GM23338 (cell line): ENCODE measurements around the gene GLB1L3. TPM values are rescaled to one million over a fixed set of nuclear protein-coding genes. Genes with fewer than 3 reads are reported as not detected.

Experiments
- ATAC-seq: fragments of 200-7000 bp; cut with Tn5 transposase; 3 replicates; pipeline ENCODE4 v1.9.1; 2020
- DNase-seq: peaks from one replicate; pipeline ENCODE4 v3.0.0-alpha.2; 2015; ENCODE audit warnings: low spot score
- H2AFZ ChIP-seq: fragments of 200-600 bp; sonication (generic); 2 replicates; pipeline ENCODE4 v1.8.0; 2016; ENCODE audit warnings: antibody characterized with exemption, mild to moderate bottlenecking, moderate library complexity
- H3F3A ChIP-seq: fragments of 200-600 bp; sonication (generic); replicated peaks from 2 replicates; pipeline ENCODE4 v1.8.0; 2017; ENCODE audit warnings: antibody characterized with exemption, mixed run types, low read depth
- H3K27ac ChIP-seq: fragments of 200-600 bp; sonication (generic); 2 replicates; pipeline ENCODE4 v1.6.1; 2016; ENCODE audit warnings: low read depth
- H3K27me3 ChIP-seq: fragments of 200-600 bp; sonication (generic); 2 replicates; pipeline ENCODE4 v1.8.0; 2016; ENCODE audit warnings: mild to moderate bottlenecking, mixed run types, moderate library complexity; ENCODE audit not compliant: insufficient read depth
- H3K36me3 ChIP-seq: fragments of 200-600 bp; sonication (generic); 2 replicates; pipeline ENCODE4 v1.8.0; 2016; ENCODE audit warnings: mild to moderate bottlenecking; ENCODE audit not compliant: insufficient read depth
- H3K4me1 ChIP-seq: fragments of 200-600 bp; sonication (generic); 2 replicates; pipeline ENCODE4 v1.8.0; 2016; ENCODE audit warnings: mild to moderate bottlenecking, moderate library complexity; ENCODE audit not compliant: insufficient read depth
- H3K4me2 ChIP-seq: fragments of 200-600 bp; sonication (generic); 2 replicates; pipeline ENCODE4 v1.7.1; 2017; ENCODE audit warnings: mixed run types
- H3K4me3 ChIP-seq: fragments of 200-600 bp; sonication (generic); 2 replicates; pipeline ENCODE4 v1.6.1; 2016; ENCODE audit warnings: mixed run types
- H3K79me2 ChIP-seq: fragments of 200-600 bp; sonication (generic); replicated peaks from 2 replicates; pipeline ENCODE4 v1.8.0; 2017; ENCODE audit warnings: mild to moderate bottlenecking; ENCODE audit not compliant: insufficient read depth
- H3K9me2 ChIP-seq: fragments of 200-600 bp; sonication (generic); 2 replicates; pipeline ENCODE4 v1.8.0; 2017; ENCODE audit not compliant: insufficient read depth
- H4K20me1 ChIP-seq: fragments of 200-600 bp; sonication (generic); replicated peaks from 2 replicates; pipeline ENCODE4 v1.8.0; 2017; ENCODE audit warnings: mild to moderate bottlenecking; ENCODE audit not compliant: insufficient read depth
- H3K27ac Mint-ChIP-seq: 2 replicates; pipeline ENCODE4 v1.8.0; 2020; ENCODE audit warnings: inconsistent platforms, mild to moderate bottlenecking, moderate library complexity, mixed read lengths
- H3K27me3 Mint-ChIP-seq: 3 replicates; pipeline ENCODE4 v1.8.0; 2022; ENCODE audit warnings: low read depth, mild to moderate bottlenecking, moderate library complexity, mixed read lengths, inconsistent platforms; ENCODE audit not compliant: insufficient read depth, poor library complexity
- H3K36me3 Mint-ChIP-seq: 3 replicates; pipeline ENCODE4 v1.8.0; 2021; ENCODE audit warnings: low read depth, mild to moderate bottlenecking, inconsistent platforms, moderate library complexity, mixed read lengths
- H3K4me1 Mint-ChIP-seq: 3 replicates; pipeline ENCODE4 v1.8.0; 2020; ENCODE audit warnings: mild to moderate bottlenecking, inconsistent platforms, mixed read lengths
- H3K4me3 Mint-ChIP-seq: 3 replicates; pipeline ENCODE4 v1.8.0; 2021; ENCODE audit warnings: moderate library complexity, mild to moderate bottlenecking, inconsistent platforms, mixed read lengths
- H3K9me3 Mint-ChIP-seq: 3 replicates; pipeline ENCODE4 v1.8.0; 2020; ENCODE audit warnings: moderate library complexity, mild to moderate bottlenecking, inconsistent platforms, mixed read lengths
- CREB1 ChIP-seq: fragments of 250-450 bp; sonication (Bioruptor Pico); IDR thresholded peaks from 2 replicates; pipeline ENCODE4 v1.5.0; 2020; ENCODE audit warnings: low read depth, mild to moderate bottlenecking, moderate library complexity
- EZH2 ChIP-seq: fragments of 200-600 bp; sonication (generic); IDR thresholded peaks from one replicate; pipeline ENCODE4 v1.8.0; 2017; ENCODE audit warnings: antibody characterized with exemption, mild to moderate bottlenecking, low read depth; ENCODE audit not compliant: unreplicated experiment
- EZH2phosphoT487 ChIP-seq: fragments of 200-600 bp; sonication (generic); IDR thresholded peaks from one replicate; pipeline ENCODE4 v1.8.1; 2018; ENCODE audit warnings: antibody characterized with exemption; ENCODE audit not compliant: unreplicated experiment
- JUNB ChIP-seq: IDR thresholded peaks from one replicate; pipeline ENCODE4 v1.6.1; 2016; ENCODE audit warnings: antibody characterized with exemption; ENCODE audit not compliant: unreplicated experiment
- NANOG ChIP-seq: IDR thresholded peaks from 2 replicates; pipeline ENCODE4 v1.6.1; 2016; ENCODE audit warnings: antibody characterized with exemption, borderline replicate concordance
- POLR2AphosphoS5 ChIP-seq: IDR thresholded peaks from 2 replicates; pipeline ENCODE4 v1.6.1; 2016; ENCODE audit warnings: antibody characterized with exemption, low read depth
- STAT1 ChIP-seq: IDR thresholded peaks from one replicate; pipeline ENCODE4 v1.6.1; 2016; ENCODE audit warnings: antibody characterized with exemption; ENCODE audit not compliant: unreplicated experiment
- ZNF114 ChIP-seq: fragments of 250-450 bp; sonication (Bioruptor Pico); IDR thresholded peaks from 2 replicates; pipeline ENCODE4 v1.5.0; 2020; ENCODE audit warnings: mild to moderate bottlenecking, moderate library complexity
- ZNF331 ChIP-seq: fragments of 250-450 bp; sonication (Bioruptor Pico); IDR thresholded peaks from 2 replicates; pipeline ENCODE4 v1.5.0; 2020; ENCODE audit warnings: low read depth, mild to moderate bottlenecking, moderate library complexity
- polyA plus RNA-seq: library from polyadenylated mRNA; unstranded; fragments of >200 nt; fragmentation: Nextera tagmentation; extraction: Ambion mirVana; gene quantifications from 2 replicates; pipeline ENCODE4 v1.2.1, GENCODE V29; 2016
- total RNA-seq: library from RNA; depleted of rRNA; stranded (reverse); fragments of >200 nt; shearing (Covaris generic); gene quantifications from 2 replicates; pipeline ENCODE4 v1.2.3, GENCODE V29; 2014
- TF ChIP-seq, protein P1 (sequence below): IDR thresholded peaks from one replicate; pipeline ENCODE4 v1.6.1; 2018; ENCODE audit warnings: antibody characterized with exemption; ENCODE audit not compliant: unreplicated experiment
- TF ChIP-seq, protein P2 (sequence below), 2 experiments: fragments of 200-600 bp in 1 of 2; sonication (generic) in 1 of 2; conservative IDR thresholded peaks; 2 replicates each; pipeline versions ENCODE4 v1.5.1 to v1.6.1; 2016 to 2017; ENCODE audit warnings: antibody characterized with exemption in 2 of 2, low read depth in 2 of 2, mild to moderate bottlenecking in 2 of 2, moderate library complexity in 1 of 2
- TF ChIP-seq, protein P3 (sequence below): IDR thresholded peaks from 2 replicates; pipeline ENCODE4 v1.6.1; 2016; ENCODE audit warnings: antibody characterized with exemption

GLB1L3 gene
- total and polyA plus RNA-seq, 2 experiments from 2014 or later, result 28.8 to 33.1 TPM

DNA sequence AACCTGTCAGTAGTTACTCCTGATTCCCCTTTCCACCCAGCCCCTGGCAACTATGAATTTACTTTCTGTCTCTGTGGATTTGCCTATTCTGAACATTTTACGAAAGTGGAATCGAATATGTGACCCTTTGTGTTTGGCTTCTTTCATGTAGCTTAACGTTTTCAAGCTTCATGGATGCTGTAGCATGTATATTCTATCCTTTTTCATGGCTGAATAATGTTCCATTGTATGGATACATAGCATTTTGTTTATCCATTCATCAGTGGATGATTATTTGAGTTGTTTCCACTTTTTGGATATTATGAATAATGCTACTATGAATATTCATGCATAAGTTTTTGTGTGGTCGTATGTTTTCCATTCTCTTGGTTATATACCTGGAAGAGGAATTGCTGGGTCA, 46.4 kb downstream of the GLB1L3 start (continued):
- TF ChIP-seq, protein P1, sequence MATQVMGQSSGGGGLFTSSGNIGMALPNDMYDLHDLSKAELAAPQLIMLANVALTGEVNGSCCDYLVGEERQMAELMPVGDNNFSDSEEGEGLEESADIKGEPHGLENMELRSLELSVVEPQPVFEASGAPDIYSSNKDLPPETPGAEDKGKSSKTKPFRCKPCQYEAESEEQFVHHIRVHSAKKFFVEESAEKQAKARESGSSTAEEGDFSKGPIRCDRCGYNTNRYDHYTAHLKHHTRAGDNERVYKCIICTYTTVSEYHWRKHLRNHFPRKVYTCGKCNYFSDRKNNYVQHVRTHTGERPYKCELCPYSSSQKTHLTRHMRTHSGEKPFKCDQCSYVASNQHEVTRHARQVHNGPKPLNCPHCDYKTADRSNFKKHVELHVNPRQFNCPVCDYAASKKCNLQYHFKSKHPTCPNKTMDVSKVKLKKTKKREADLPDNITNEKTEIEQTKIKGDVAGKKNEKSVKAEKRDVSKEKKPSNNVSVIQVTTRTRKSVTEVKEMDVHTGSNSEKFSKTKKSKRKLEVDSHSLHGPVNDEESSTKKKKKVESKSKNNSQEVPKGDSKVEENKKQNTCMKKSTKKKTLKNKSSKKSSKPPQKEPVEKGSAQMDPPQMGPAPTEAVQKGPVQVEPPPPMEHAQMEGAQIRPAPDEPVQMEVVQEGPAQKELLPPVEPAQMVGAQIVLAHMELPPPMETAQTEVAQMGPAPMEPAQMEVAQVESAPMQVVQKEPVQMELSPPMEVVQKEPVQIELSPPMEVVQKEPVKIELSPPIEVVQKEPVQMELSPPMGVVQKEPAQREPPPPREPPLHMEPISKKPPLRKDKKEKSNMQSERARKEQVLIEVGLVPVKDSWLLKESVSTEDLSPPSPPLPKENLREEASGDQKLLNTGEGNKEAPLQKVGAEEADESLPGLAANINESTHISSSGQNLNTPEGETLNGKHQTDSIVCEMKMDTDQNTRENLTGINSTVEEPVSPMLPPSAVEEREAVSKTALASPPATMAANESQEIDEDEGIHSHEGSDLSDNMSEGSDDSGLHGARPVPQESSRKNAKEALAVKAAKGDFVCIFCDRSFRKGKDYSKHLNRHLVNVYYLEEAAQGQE, result no peak
- TF ChIP-seq EZH2 (no peak), JUNB (no peak), CREB1 (CRISPR knock-in tag) (no peak), ZNF114 (CRISPR knock-in tag) (no peak), STAT1 (no peak)
- TF ChIP-seq, protein P2, sequence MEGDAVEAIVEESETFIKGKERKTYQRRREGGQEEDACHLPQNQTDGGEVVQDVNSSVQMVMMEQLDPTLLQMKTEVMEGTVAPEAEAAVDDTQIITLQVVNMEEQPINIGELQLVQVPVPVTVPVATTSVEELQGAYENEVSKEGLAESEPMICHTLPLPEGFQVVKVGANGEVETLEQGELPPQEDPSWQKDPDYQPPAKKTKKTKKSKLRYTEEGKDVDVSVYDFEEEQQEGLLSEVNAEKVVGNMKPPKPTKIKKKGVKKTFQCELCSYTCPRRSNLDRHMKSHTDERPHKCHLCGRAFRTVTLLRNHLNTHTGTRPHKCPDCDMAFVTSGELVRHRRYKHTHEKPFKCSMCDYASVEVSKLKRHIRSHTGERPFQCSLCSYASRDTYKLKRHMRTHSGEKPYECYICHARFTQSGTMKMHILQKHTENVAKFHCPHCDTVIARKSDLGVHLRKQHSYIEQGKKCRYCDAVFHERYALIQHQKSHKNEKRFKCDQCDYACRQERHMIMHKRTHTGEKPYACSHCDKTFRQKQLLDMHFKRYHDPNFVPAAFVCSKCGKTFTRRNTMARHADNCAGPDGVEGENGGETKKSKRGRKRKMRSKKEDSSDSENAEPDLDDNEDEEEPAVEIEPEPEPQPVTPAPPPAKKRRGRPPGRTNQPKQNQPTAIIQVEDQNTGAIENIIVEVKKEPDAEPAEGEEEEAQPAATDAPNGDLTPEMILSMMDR (conservative IDR thresholded peaks at IDR 0.05; ENCODE audit: low read depth in 2 of 2), result no peak
- TF ChIP-seq, protein P3, sequence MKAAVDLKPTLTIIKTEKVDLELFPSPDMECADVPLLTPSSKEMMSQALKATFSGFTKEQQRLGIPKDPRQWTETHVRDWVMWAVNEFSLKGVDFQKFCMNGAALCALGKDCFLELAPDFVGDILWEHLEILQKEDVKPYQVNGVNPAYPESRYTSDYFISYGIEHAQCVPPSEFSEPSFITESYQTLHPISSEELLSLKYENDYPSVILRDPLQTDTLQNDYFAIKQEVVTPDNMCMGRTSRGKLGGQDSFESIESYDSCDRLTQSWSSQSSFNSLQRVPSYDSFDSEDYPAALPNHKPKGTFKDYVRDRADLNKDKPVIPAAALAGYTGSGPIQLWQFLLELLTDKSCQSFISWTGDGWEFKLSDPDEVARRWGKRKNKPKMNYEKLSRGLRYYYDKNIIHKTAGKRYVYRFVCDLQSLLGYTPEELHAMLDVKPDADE, result no peak

DNA sequence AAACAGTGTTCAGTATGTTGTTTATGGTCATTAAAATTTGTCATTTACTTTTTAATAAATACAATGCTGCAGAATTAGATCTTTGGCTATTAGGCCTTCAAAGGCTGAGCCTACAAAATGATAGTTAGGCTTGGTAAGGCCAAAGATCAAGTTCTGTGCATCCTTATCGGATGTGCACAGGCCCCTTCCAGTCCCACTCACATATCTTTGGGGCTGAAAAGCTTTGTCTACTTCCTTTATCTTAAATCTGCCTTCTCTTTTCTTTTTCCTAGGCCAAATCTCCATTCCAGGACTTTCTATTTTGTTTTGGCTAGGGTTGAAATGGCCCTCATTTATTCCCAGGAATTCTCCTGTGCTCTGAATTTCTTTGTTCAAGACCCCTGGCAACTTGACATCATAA, 52.3 kb downstream of the GLB1L3 start:
- no peak overlapping the region for H3K27ac ChIP-seq
- no peak for DNase-seq
- Mint-ChIP-seq H3K9me3 (no peaks in the 10 kb centered on the region; the same call in 2 of the 3 replicates), H3K36me3 (no peaks in the 10 kb centered on the region; the same call in 2 of the 3 replicates), H3K27ac (no peak overlapping the region), H3K27me3 (peaks cover 16% of the 10 kb centered on the region), H3K4me1 (peaks cover 24% of the 10 kb centered on the region), H3K4me3 (no peak overlapping the region)
- H2AFZ ChIP-seq, result no peak overlapping the region
- H3K4me2 ChIP-seq, result no peak overlapping the region
- peaks cover 25% of the 10 kb centered on the region for H3K27me3 ChIP-seq
- no peaks in the 10 kb centered on the region for H3K9me2 ChIP-seq
- no peaks in the 10 kb centered on the region; the same call in 1 of the 2 replicates for H3F3A ChIP-seq
- H3K4me1 ChIP-seq, result peaks cover 17% of the 10 kb centered on the region; the same call in 1 of the 2 replicates
- H4K20me1 ChIP-seq, result peaks cover 5% of the 10 kb centered on the region; the same call in 1 of the 2 replicates
- H3K4me3 ChIP-seq, result no peak overlapping the region
- H3K79me2 ChIP-seq, result no peaks in the 10 kb centered on the region
- no peak for ATAC-seq
- no peaks in the 10 kb centered on the region for H3K36me3 ChIP-seq
- TF ChIP-seq, protein P1, result no peak
- no peak for TF ChIP-seq EZH2
- TF ChIP-seq ZNF114 (CRISPR knock-in tag), result no peak
- TF ChIP-seq, protein P3, result no peak
- no peak for TF ChIP-seq STAT1
- no peak for TF ChIP-seq ZNF331
- no peak for TF ChIP-seq CREB1 (CRISPR knock-in tag)
- TF ChIP-seq NANOG, result no peak
- no peak for TF ChIP-seq EZH2phosphoT487
- TF ChIP-seq JUNB, result no peak
- TF ChIP-seq POLR2AphosphoS5, result no peak
